Neural cell (in vitro differentiated cells): ENCODE data around the gene GPR62. TPM values are rescaled to one million over a fixed set of nuclear protein-coding genes. Genes with fewer than 3 reads are reported as not detected.
A peak's percentile ranks its signal among the peaks of the same experiment; 100 is the strongest.

Experiments
- H2AFZ ChIP-seq: fragments of 200-600, 300-800 bp; sonication (generic), shearing (Covaris generic); 2 replicates; pipeline ENCODE4 v1.6.0; 2014; ENCODE audit warnings: low read depth, mild to moderate bottlenecking, antibody characterized with exemption, low read length, moderate library complexity
- H3F3A ChIP-seq: fragments of 200-600 bp; shearing (Covaris generic); 2 replicates; pipeline ENCODE4 v1.6.1; 2016; ENCODE audit warnings: mild to moderate bottlenecking, moderate library complexity, mixed read lengths, antibody characterized with exemption, low read length; ENCODE audit not compliant: insufficient read depth, poor library complexity, severe bottlenecking
- H3K27ac ChIP-seq: fragments of 200-600, 300-800 bp; sonication (generic), shearing (Covaris generic); 2 replicates; pipeline ENCODE4 v1.5.1; 2014; ENCODE audit warnings: mild to moderate bottlenecking, low read length, moderate library complexity
- H3K27me3 ChIP-seq: fragments of 300-800, 200-600 bp; sonication (generic), shearing (Covaris generic); 2 replicates; pipeline ENCODE4 v1.6.0; 2014; ENCODE audit warnings: mild to moderate bottlenecking, low read depth, low read length, moderate library complexity; ENCODE audit not compliant: insufficient read depth
- H3K36me3 ChIP-seq: fragments of 300-800, 200-600 bp; sonication (generic), shearing (Covaris generic); 2 replicates; pipeline ENCODE4 v1.5.1; 2014; ENCODE audit warnings: mild to moderate bottlenecking, antibody characterized with exemption, low read length, moderate library complexity; ENCODE audit not compliant: insufficient read depth
- H3K4me2 ChIP-seq: fragments of 300-800, 200-600 bp; sonication (generic), shearing (Covaris generic); 2 replicates; pipeline ENCODE4 v1.6.0; 2014; ENCODE audit warnings: mild to moderate bottlenecking, low read length
- H3K4me3 ChIP-seq: fragments of 300-800, 200-600 bp; sonication (generic), shearing (Covaris generic); 2 replicates; pipeline ENCODE4 v1.5.1; 2014; ENCODE audit warnings: mild to moderate bottlenecking, low read length, moderate library complexity
- H3K79me2 ChIP-seq: fragments of 200-600 bp; shearing (Covaris generic); replicated peaks from 2 replicates; pipeline ENCODE4 v1.6.0; 2014; ENCODE audit warnings: mild to moderate bottlenecking, low read length, moderate library complexity; ENCODE audit not compliant: insufficient read depth
- H3K9ac ChIP-seq: fragments of 300-800, 200-600 bp; sonication (generic), shearing (Covaris generic); 2 replicates; pipeline ENCODE4 v1.6.1; 2016; ENCODE audit warnings: mild to moderate bottlenecking, low read length, mixed read lengths
- H3K9me2 ChIP-seq: fragments of 200-600 bp; shearing (Covaris generic); 2 replicates; pipeline ENCODE4 v1.6.1; 2016; ENCODE audit warnings: mild to moderate bottlenecking, low read length, mixed read lengths; ENCODE audit not compliant: insufficient read depth
- H3K9me3 ChIP-seq: fragments of 200-600, 300-800 bp; sonication (generic), shearing (Covaris generic); 2 replicates; pipeline ENCODE4 v1.6.1; 2016; ENCODE audit warnings: mild to moderate bottlenecking, mixed run types, low read length, moderate library complexity, mixed read lengths
- H4K20me1 ChIP-seq: fragments of 200-600 bp; shearing (Covaris generic); 2 replicates; pipeline ENCODE4 v1.6.1; 2016; ENCODE audit warnings: mild to moderate bottlenecking, mixed run types; ENCODE audit not compliant: insufficient read depth
- CTCF ChIP-seq: fragments of 450-650 bp; IDR thresholded peaks from 2 replicates; pipeline ENCODE4 v1.5.1; 2014; ENCODE audit warnings: antibody characterized with exemption, mild to moderate bottlenecking, moderate library complexity; ENCODE audit not compliant: poor library complexity, severe bottlenecking
- EP300 ChIP-seq: fragments of 450-650 bp; conservative IDR thresholded peaks from 2 replicates; pipeline ENCODE4 v1.6.1; 2014; ENCODE audit warnings: antibody characterized with exemption, mild to moderate bottlenecking, moderate library complexity; ENCODE audit not compliant: poor library complexity, severe bottlenecking
- EZH2 ChIP-seq: fragments of 200-600, 300-800 bp; shearing (Covaris generic), sonication (generic); IDR thresholded peaks from 2 replicates; pipeline ENCODE4 v1.6.1; 2014; ENCODE audit warnings: antibody characterized with exemption, low read length, borderline replicate concordance, mild to moderate bottlenecking; ENCODE audit not compliant: insufficient read depth, poor library complexity, severe bottlenecking
- MXI1 ChIP-seq: fragments of 450-650 bp; conservative IDR thresholded peaks from 2 replicates; pipeline ENCODE4 v1.6.1; 2014; ENCODE audit warnings: antibody characterized with exemption, mild to moderate bottlenecking; ENCODE audit not compliant: poor library complexity, severe bottlenecking
- POLR2AphosphoS5 ChIP-seq: IDR thresholded peaks from 2 replicates; pipeline ENCODE4 v1.6.1; 2012
- RAD21 ChIP-seq: fragments of 450-650 bp; conservative IDR thresholded peaks from 2 replicates; pipeline ENCODE4 v1.6.1; 2014; ENCODE audit warnings: antibody characterized with exemption, mild to moderate bottlenecking, moderate library complexity
- REST ChIP-seq: IDR thresholded peaks from 2 replicates; pipeline ENCODE4 v1.6.1; 2012; ENCODE audit warnings: borderline replicate concordance
- SMC3 ChIP-seq: fragments of 450-650 bp; conservative IDR thresholded peaks from 2 replicates; pipeline ENCODE4 v1.6.1; 2014; ENCODE audit warnings: antibody characterized with exemption, mild to moderate bottlenecking, moderate library complexity; ENCODE audit not compliant: poor library complexity
- TAF1 ChIP-seq: IDR thresholded peaks from 2 replicates; pipeline ENCODE4 v1.6.1; 2012; ENCODE audit warnings: low read depth
- polyA plus RNA-seq: library from polyadenylated mRNA; depleted of rRNA; stranded (reverse); fragments of >200 nt; gene quantifications from 2 replicates; pipeline ENCODE4 v1.2.3, GENCODE V29; 2014

Gene GPR62
- polyA plus RNA-seq, 1 donor from 2014 or later: not detected

GRCh38 chr3:51966922-51967383 lies 11.8 kb downstream of the GPR62 start:
- Histone ChIP-seq H3K27ac (peak overlapping the region; percentile 67), H3F3A (no peaks in the 10 kb centered on the region), H2AFZ (peak overlapping the region; percentile 60), H3K36me3 (no peaks in the 10 kb centered on the region), H3K27me3 (no peaks in the 10 kb centered on the region), H3K9ac (peak overlapping the region; percentile 87), H3K4me3 (peak overlapping the region; percentile 74), H3K79me2 (peaks cover 31% of the 10 kb centered on the region), H3K9me3 (no peaks in the 10 kb centered on the region), H3K4me2 (peak overlapping the region; percentile 94), H4K20me1 (no peaks in the 10 kb centered on the region), H3K9me2 (no peaks in the 10 kb centered on the region)
- no peak for TF ChIP-seq SMC3
- peak; percentile 22 for TF ChIP-seq CTCF
- TF ChIP-seq EZH2: no peak
- TF ChIP-seq POLR2AphosphoS5: no peak
- no peak for TF ChIP-seq EP300
- TF ChIP-seq RAD21: no peak
- TF ChIP-seq TAF1: no peak
- TF ChIP-seq REST: no peak
- peak; percentile 52 for TF ChIP-seq MXI1

GRCh38 chr3:51967384-51968169 lies 12.4 kb downstream of the GPR62 start, which contains the start of gene PCBP4:
Gene PCBP4 (minus strand): TSS chr3:51967454. CDS start chr3:51961240, 6,214 bp downstream.
- peak within 1 kb of the TSS; percentile 94 for H3K4me2 ChIP-seq
- H3K27me3 ChIP-seq: no peaks in the 10 kb centered on the region
- H3K9ac ChIP-seq: peak within 1 kb of the TSS; percentile 90
- peak within 1 kb of the TSS; percentile 60 for H2AFZ ChIP-seq
- H3K79me2 ChIP-seq: peaks cover 31% of the 10 kb centered on the region
- no peaks in the 10 kb centered on the region for H3K36me3 ChIP-seq
- no peaks in the 10 kb centered on the region for H3K9me2 ChIP-seq
- no peaks in the 10 kb centered on the region for H3K9me3 ChIP-seq
- H3K27ac ChIP-seq: peak within 1 kb of the TSS; percentile 70
- peak within 1 kb of the TSS; percentile 74 for H3K4me3 ChIP-seq
- TF ChIP-seq SMC3 (no peak), EZH2 (no peak), CTCF (no peak), REST (no peak), TAF1 (no peak), EP300 (no peak), POLR2AphosphoS5 (peak; percentile 28), MXI1 (no peak)
- H3F3A ChIP-seq: no peaks in the 10 kb centered on the region
- no peaks in the 10 kb centered on the region for H4K20me1 ChIP-seq
